ENCODE measurements around the gene RBPMS2.

DNA sequence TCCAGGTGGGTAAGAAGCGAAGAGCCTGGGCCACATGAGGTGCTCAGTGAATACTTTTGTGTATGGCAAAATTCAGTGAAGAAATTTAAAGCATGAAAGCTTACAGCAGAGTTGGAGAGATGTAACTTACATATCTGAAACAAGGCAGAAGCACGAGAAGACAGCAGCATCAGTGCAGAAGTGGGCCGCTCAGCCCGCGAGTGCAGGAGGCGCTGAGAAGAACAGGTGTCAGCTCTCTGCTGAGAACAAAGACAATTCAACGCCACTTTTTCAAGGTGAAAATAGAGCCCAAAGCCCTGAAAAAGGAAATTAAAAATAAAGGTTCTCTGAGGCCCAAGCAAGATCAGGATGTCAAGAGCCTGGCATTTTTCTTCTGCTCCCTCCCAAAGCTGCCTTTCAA is 58.3 kb downstream of the RBPMS2 start:
- TF ChIP-seq CTCF (conservative IDR thresholded peaks at IDR 0.05 in 1 of 2, IDR thresholded peaks at IDR 0.05 in 1 of 2; ENCODE audit: low read depth in 1 of 2, low read length in 2 of 2), result no peak
- TF ChIP-seq EZH2 (IDR thresholded peaks at IDR 0.05; ENCODE audit: low read length, missing control alignments), result no peak
